Activated CD4-positive, alpha-beta T cell treated with anti-CD3 and anti-CD28 coated beads, Interleukin-2, amount 10 ng/mL, durations not matched to agents 24 days and 14 days (primary cell): ENCODE results near the gene RAB26. TPM values are rescaled to one million over a fixed set of nuclear protein-coding genes. Genes with fewer than 3 reads are reported as not detected.
A peak's percentile ranks its signal among the peaks of the same experiment; 100 is the strongest.
"Not testable (repeated sequence)": the region's sequence is repeated elsewhere in the genome, so short reads cannot be mapped to it uniquely, and the experiment has no call there.

Source experiments
- DNase-seq: peaks from one replicate; pipeline ENCODE4 v3.0.0; 2022
- H3K27ac Mint-ChIP-seq: one replicate; pipeline ENCODE4 v1.8.0; 2022; ENCODE audit warnings: mild to moderate bottlenecking, mixed read lengths
- H3K27me3 Mint-ChIP-seq: one replicate; pipeline ENCODE4 v1.8.0; 2022; ENCODE audit warnings: mixed read lengths
- H3K36me3 Mint-ChIP-seq: one replicate; pipeline ENCODE4 v1.8.0; 2022; ENCODE audit warnings: low read depth, mild to moderate bottlenecking, mixed read lengths
- H3K4me1 Mint-ChIP-seq: one replicate; pipeline ENCODE4 v1.8.0; 2021; ENCODE audit warnings: mixed read lengths
- H3K4me3 Mint-ChIP-seq: one replicate; pipeline ENCODE4 v1.8.0; 2022; ENCODE audit warnings: mild to moderate bottlenecking, moderate library complexity, mixed read lengths
- H3K9me3 Mint-ChIP-seq: one replicate; pipeline ENCODE4 v1.8.0; 2021; ENCODE audit warnings: mixed read lengths
- intact Hi-C: fragments of 100-400 bp; cut with micrococcal nuclease; formaldehyde crosslinking; loops from one replicate; pipeline ENCODE4 v1.15.1; 2023
- total RNA-seq: library from RNA; stranded (reverse); gene quantifications from 2 replicates; pipeline ENCODE4 v1.2.3, GENCODE V29; 2022

RAB26 gene
- total RNA-seq, 1 donor from 2014 or later, result 1.0 TPM

GRCh38 chr16:2124377-2124693 lies 24.1 kb upstream of the RAB26 start:
- DNase-seq, H3K27ac Mint-ChIP-seq, H3K4me1 Mint-ChIP-seq, H3K4me3 Mint-ChIP-seq, H3K36me3 Mint-ChIP-seq, H3K9me3 Mint-ChIP-seq, intact Hi-C loops, H3K27me3 Mint-ChIP-seq: not testable (repeated sequence)

GRCh38 chr16:2124694-2125444 lies 23.6 kb upstream of the RAB26 start:
- H3K27ac Mint-ChIP-seq, DNase-seq, H3K27me3 Mint-ChIP-seq, H3K4me3 Mint-ChIP-seq, intact Hi-C loops, H3K36me3 Mint-ChIP-seq, H3K4me1 Mint-ChIP-seq, H3K9me3 Mint-ChIP-seq: not testable (repeated sequence)

GRCh38 chr16:2125609-2126008 lies 22.8 kb upstream of the RAB26 start:
- intact Hi-C loops, H3K27me3 Mint-ChIP-seq, H3K36me3 Mint-ChIP-seq, H3K4me1 Mint-ChIP-seq, H3K27ac Mint-ChIP-seq, DNase-seq, H3K9me3 Mint-ChIP-seq, H3K4me3 Mint-ChIP-seq: not testable (repeated sequence)

- DNase-seq, H3K9me3 Mint-ChIP-seq, intact Hi-C loops, H3K36me3 Mint-ChIP-seq, H3K27ac Mint-ChIP-seq, H3K27me3 Mint-ChIP-seq, H3K4me3 Mint-ChIP-seq, H3K4me1 Mint-ChIP-seq: not testable (repeated sequence)
Observed at GRCh38 chr16:2126161-2126743, 22.2 kb upstream of the RAB26 start.

- H3K27ac Mint-ChIP-seq, H3K4me1 Mint-ChIP-seq, intact Hi-C loops, H3K9me3 Mint-ChIP-seq, H3K27me3 Mint-ChIP-seq, DNase-seq, H3K4me3 Mint-ChIP-seq, H3K36me3 Mint-ChIP-seq: not testable (repeated sequence)
Observed at GRCh38 chr16:2126928-2127556, 21.4 kb upstream of the RAB26 start.

GRCh38 chr16:2127630-2128280 lies 20.7 kb upstream of the RAB26 start:
- H3K4me3 Mint-ChIP-seq, intact Hi-C loops, H3K27me3 Mint-ChIP-seq, H3K36me3 Mint-ChIP-seq, DNase-seq, H3K27ac Mint-ChIP-seq, H3K9me3 Mint-ChIP-seq, H3K4me1 Mint-ChIP-seq: not testable (repeated sequence)

- DNase-seq, H3K9me3 Mint-ChIP-seq, H3K4me3 Mint-ChIP-seq, H3K36me3 Mint-ChIP-seq, H3K27me3 Mint-ChIP-seq, H3K27ac Mint-ChIP-seq, intact Hi-C loops, H3K4me1 Mint-ChIP-seq: not testable (repeated sequence)
Observed at GRCh38 chr16:2129251-2129650, 19.2 kb upstream of the RAB26 start.

GRCh38 chr16:2129890-2130447 lies 18.5 kb upstream of the RAB26 start:
- H3K36me3 Mint-ChIP-seq, H3K4me3 Mint-ChIP-seq, H3K27ac Mint-ChIP-seq, DNase-seq, H3K9me3 Mint-ChIP-seq, H3K27me3 Mint-ChIP-seq, H3K4me1 Mint-ChIP-seq, intact Hi-C loops: not testable (repeated sequence)

- H3K27ac Mint-ChIP-seq, H3K4me3 Mint-ChIP-seq, H3K36me3 Mint-ChIP-seq, H3K27me3 Mint-ChIP-seq, H3K9me3 Mint-ChIP-seq, H3K4me1 Mint-ChIP-seq, DNase-seq, intact Hi-C loops: not testable (repeated sequence)
Observed at GRCh38 chr16:2133797-2134196, 14.6 kb upstream of the RAB26 start.

- intact Hi-C loops, H3K4me1 Mint-ChIP-seq, H3K27ac Mint-ChIP-seq, H3K9me3 Mint-ChIP-seq, H3K27me3 Mint-ChIP-seq, H3K36me3 Mint-ChIP-seq: not testable (repeated sequence)
- peak overlapping the region; percentile 82 for H3K4me3 Mint-ChIP-seq
- peak; percentile 76 for DNase-seq
Observed at GRCh38 chr16:2135071-2135470, 13.4 kb upstream of the RAB26 start.

GRCh38 chr16:2135770-2136490 lies 12.5 kb upstream of the RAB26 start, which contains the start of gene PKD1:
Gene PKD1 (minus strand): TSS chr16:2135898. CDS start chr16:2135689, 209 bp downstream.
- H3K4me1 Mint-ChIP-seq, H3K27me3 Mint-ChIP-seq, intact Hi-C loops: not testable (repeated sequence)

GRCh38 chr16:2142942-2143877 lies 5.2 kb upstream of the RAB26 start:
- no peak overlapping the region for H3K27ac Mint-ChIP-seq
- peaks cover 2% of the 10 kb centered on the region for H3K4me1 Mint-ChIP-seq
- intact Hi-C loops, result no loop called here
- H3K36me3 Mint-ChIP-seq, result no peaks in the 10 kb centered on the region
- no peak for DNase-seq
- H3K27me3 Mint-ChIP-seq, result peaks cover 6% of the 10 kb centered on the region
- no peak overlapping the region for H3K4me3 Mint-ChIP-seq
- H3K9me3 Mint-ChIP-seq, result no peaks in the 10 kb centered on the region

More at GRCh38 chr16:2135770-2136490, 12.5 kb upstream of the RAB26 start, which contains the start of gene PKD1:
- not testable (repeated sequence) for H3K36me3 Mint-ChIP-seq, H3K9me3 Mint-ChIP-seq
- DNase-seq, result peak; percentile 100
- Mint-ChIP-seq H3K27ac (peak within 1 kb of the TSS; percentile 95), H3K4me3 (peak within 1 kb of the TSS; percentile 97)
